Testis (tissue), 2 donors: ENCODE results near the gene PRELP.

ENCODE experiments used
- CTCF ChIP-seq, 3 experiments: fragments of 450-650 bp in 2 of 3; fragments of 200-600 bp in 1 of 3; sonication (generic) in 1 of 3; IDR thresholded peaks; one replicate each; pipeline ENCODE4 v1.5.1; 2016 to 2019; ENCODE audit warnings: antibody characterized with exemption in 3 of 3, mild to moderate bottlenecking in 2 of 3, moderate library complexity in 1 of 3
- POLR2A ChIP-seq: fragments of 450-650 bp; IDR thresholded peaks from one replicate; pipeline ENCODE4 v1.6.1; 2017; ENCODE audit warnings: antibody characterized with exemption, mild to moderate bottlenecking, moderate library complexity

GRCh38 chr1:203486618-203487370, 11.2 kb downstream of the PRELP start:
- no peak for TF ChIP-seq CTCF (IDR thresholded peaks at IDR 0.05)
- TF ChIP-seq POLR2A: no peak
